ENCODE results near the gene SVIL.
"Not testable (repeated sequence)": the region's sequence is repeated elsewhere in the genome, so short reads cannot be mapped to it uniquely, and the experiment has no call there.

GRCh38 chr10:29510483-29511157, 124.2 kb downstream of the SVIL start:
- TF ChIP-seq EZH2 (optimal IDR thresholded peaks at IDR 0.05; ENCODE audit: low read depth, low read length); CTCF (IDR thresholded peaks at IDR 0.05; ENCODE audit: low read length); EZH2phosphoT487 (IDR thresholded peaks at IDR 0.05; ENCODE audit: low read length): not testable (repeated sequence)

All from MM.1S (cell line).